8988T (cell line): ENCODE data around the gene WBP2.
A peak's percentile ranks its signal among the peaks of the same experiment; 100 is the strongest.

Experiments used
- DNase-seq: peaks from one replicate; pipeline ENCODE4 v3.0.0; 2011

Gene WBP2

GRCh38 chr17:75843577-75844529 is 11.3 kb downstream of the WBP2 start, which contains the start of gene UNC13D:
Gene UNC13D, minus strand, starts transcription at chr17:75844404. Its CDS starts 67 bp downstream, at chr17:75844337.
- no peak for DNase-seq

- no peak for DNase-seq
These were observed 12.1 kb downstream of the WBP2 start for GRCh38 chr17:75842963-75843576.

GRCh38 chr17:75842411-75842810 is 12.7 kb downstream of the WBP2 start:
- DNase-seq, result no peak

- DNase-seq, result no peak
These were observed 14.4 kb downstream of the WBP2 start for GRCh38 chr17:75840799-75841164.

- DNase-seq, result no peak
These were observed 15.0 kb downstream of the WBP2 start for GRCh38 chr17:75839942-75840798.

GRCh38 chr17:75838410-75838809 is 16.7 kb downstream of the WBP2 start:
- no peak for DNase-seq

GRCh38 chr17:75837899-75838298 is 17.2 kb downstream of the WBP2 start:
- DNase-seq, result no peak

GRCh38 chr17:75836605-75837004 is 18.5 kb downstream of the WBP2 start:
- DNase-seq, result no peak

GRCh38 chr17:75835654-75835987 is 19.5 kb downstream of the WBP2 start:
- no peak for DNase-seq

- no peak for DNase-seq
These were observed 20.0 kb downstream of the WBP2 start for GRCh38 chr17:75834928-75835653.

GRCh38 chr17:75834279-75834920 is 20.7 kb downstream of the WBP2 start:
- DNase-seq, result no peak

- no peak for DNase-seq
These were observed 22.3 kb downstream of the WBP2 start for GRCh38 chr17:75832652-75833400.

GRCh38 chr17:75832164-75832651 is 22.9 kb downstream of the WBP2 start:
- no peak for DNase-seq

GRCh38 chr17:75831032-75831571 is 24.0 kb downstream of the WBP2 start:
- DNase-seq, result no peak

- no peak for DNase-seq
These were observed 24.7 kb downstream of the WBP2 start for GRCh38 chr17:75830164-75831031.

- DNase-seq, result no peak
These were observed 25.4 kb downstream of the WBP2 start for GRCh38 chr17:75829747-75830146.

GRCh38 chr17:75828741-75829140 is 26.4 kb downstream of the WBP2 start:
- DNase-seq, result no peak

- no peak for DNase-seq
These were observed 27.1 kb downstream of the WBP2 start for GRCh38 chr17:75828076-75828400.

- DNase-seq, result peak; percentile 89
These were observed 27.6 kb downstream of the WBP2 start for GRCh38 chr17:75827308-75828075.
